Measurements from ENCODE around the gene DPYSL3.

GRCh38 chr5:147455822-147456450 is 53.9 kb downstream of the DPYSL3 start:
- no peak for TF ChIP-seq POLR2A (IDR thresholded peaks at IDR 0.05)
- no peak for TF ChIP-seq CTCF (IDR thresholded peaks at IDR 0.05)

All from tibial nerve (tissue), 3 donors.